ENCODE data around the gene PCNX1. TPM values are rescaled to one million over a fixed set of nuclear protein-coding genes. Genes with fewer than 3 reads are reported as not detected.
A peak's percentile ranks its signal among the peaks of the same experiment; 100 is the strongest.

Gene PCNX1
- total RNA-seq, 4 donors from 2014 or later = 34.4 to 64.5 (median 42.0) TPM

GRCh38 chr14:70956511-70956910 is 49.3 kb downstream of the PCNX1 start:
- Histone ChIP-seq H3K36me3 (peaks cover 0 to under 1% of the 10 kb centered on the region in 2 donors), H3K4me3 (no peak overlapping the region), H3K27me3 (no peaks in the 10 kb centered on the region), H3K4me1 (peaks cover 20 to 23% of the 10 kb centered on the region in 2 donors), H3K9me3 (no peaks in the 10 kb centered on the region), H3K27ac (no peak overlapping the region)
- intact Hi-C loops (cut with DNase I; ENCODE audit: low total_unique reads) = no loop called here
- no peak for ATAC-seq
- in situ Hi-C loops (cut with MboI; ENCODE audit: low sequenced_read_pairs in 4 of 4) = loop anchor here in 2 of 4 donors (25.0 kb wide), 2 partner anchors 144 to 344 kb away; partner anchors contain the start of genes MAP3K9 (in 1 of the 2) and MED6 (in 1 of the 2)
- no peak for DNase-seq
- TF ChIP-seq CTCF (IDR thresholded peaks at IDR 0.05 in 4 of 5, conservative IDR thresholded peaks at IDR 0.05 in 1 of 5) (no peak), POLR2A (IDR thresholded peaks at IDR 0.05) (no peak)

- H3K27me3 ChIP-seq = no peaks in the 10 kb centered on the region
- intact Hi-C loops (cut with DNase I; ENCODE audit: low total_unique reads) (no loop called here), in situ Hi-C loops (cut with MboI; ENCODE audit: low sequenced_read_pairs in 4 of 4) (loop anchor here in 2 of 4 donors (25.0 kb wide), 2 partner anchors 145 to 345 kb away; partner anchors contain the start of genes MAP3K9 (in 1 of the 2) and MED6 (in 1 of the 2))
- no peak overlapping the region for H3K4me3 ChIP-seq
- no peaks in the 10 kb centered on the region for H3K36me3 ChIP-seq
- no peak for TF ChIP-seq CTCF (IDR thresholded peaks at IDR 0.05 in 4 of 5, conservative IDR thresholded peaks at IDR 0.05 in 1 of 5)
- no peak for TF ChIP-seq POLR2A (IDR thresholded peaks at IDR 0.05)
- ATAC-seq (no peak), DNase-seq (no peak)
- peaks cover 12 to 13% of the 10 kb centered on the region in 2 donors for H3K4me1 ChIP-seq
- H3K27ac ChIP-seq = no peak overlapping the region
- no peaks in the 10 kb centered on the region for H3K9me3 ChIP-seq
Observed at GRCh38 chr14:70957710-70958109, 50.5 kb downstream of the PCNX1 start.

- TF ChIP-seq POLR2A (IDR thresholded peaks at IDR 0.05) (no peak), CTCF (IDR thresholded peaks at IDR 0.05 in 4 of 5, conservative IDR thresholded peaks at IDR 0.05 in 1 of 5) (no peak)
- no peaks in the 10 kb centered on the region for H3K36me3 ChIP-seq
- ATAC-seq (no peak), DNase-seq (no peak)
- peak overlapping the region in 1 of 4 donors; percentile 4 for H3K27ac ChIP-seq
- no peaks in the 10 kb centered on the region for H3K9me3 ChIP-seq
- peaks cover 6 to 13% of the 10 kb centered on the region in 2 donors for H3K4me1 ChIP-seq
- H3K4me3 ChIP-seq = no peak overlapping the region
- intact Hi-C loops (cut with DNase I; ENCODE audit: low total_unique reads) = no loop called here
- no peaks in the 10 kb centered on the region for H3K27me3 ChIP-seq
- in situ Hi-C loops (cut with MboI; ENCODE audit: low sequenced_read_pairs in 4 of 4) = loop anchor here in 2 of 4 donors (25.0 kb wide), 2 partner anchors 151 to 351 kb away; partner anchors contain the start of genes MAP3K9 (in 1 of the 2) and MED6 (in 1 of the 2)
Observed at GRCh38 chr14:70962935-70963334, 55.7 kb downstream of the PCNX1 start.

- Histone ChIP-seq H3K4me1 (peaks cover 6 to 13% of the 10 kb centered on the region in 2 donors), H3K36me3 (peaks cover 0 to 4% of the 10 kb centered on the region in 2 donors), H3K9me3 (no peaks in the 10 kb centered on the region), H3K27ac (no peak overlapping the region), H3K27me3 (no peaks in the 10 kb centered on the region), H3K4me3 (no peak overlapping the region)
- DNase-seq (no peak), ATAC-seq (no peak)
- no peak for TF ChIP-seq CTCF (IDR thresholded peaks at IDR 0.05 in 4 of 5, conservative IDR thresholded peaks at IDR 0.05 in 1 of 5)
- no peak for TF ChIP-seq POLR2A (IDR thresholded peaks at IDR 0.05)
- intact Hi-C loops (cut with DNase I; ENCODE audit: low total_unique reads) (no loop called here), in situ Hi-C loops (cut with MboI; ENCODE audit: low sequenced_read_pairs in 4 of 4) (loop anchor here in 2 of 4 donors (25.0 kb wide), 2 partner anchors 152 to 352 kb away; partner anchors contain the start of genes MAP3K9 (in 1 of the 2) and MED6 (in 1 of the 2))
Observed at GRCh38 chr14:70964492-70964891, 57.2 kb downstream of the PCNX1 start.

All from gastrocnemius medialis (tissue), 4 donors.